Right renal pelvis (tissue), 4 donors: ENCODE data around the gene CHCHD3. TPM values are rescaled to one million over a fixed set of nuclear protein-coding genes. Genes with fewer than 3 reads are reported as not detected.

Experiments
- DNase-seq, 4 donors: peaks; one replicate each; pipeline ENCODE4 v3.0.0-alpha.2; 2013; ENCODE audit warnings: low read depth in 4 of 4, low spot score in 3 of 4, missing footprints in 1 of 4
- polyA plus RNA-seq, 4 donors: library from polyadenylated mRNA; unstranded; fragments of 120-200 nt; gene quantifications; one replicate each; pipeline ENCODE4 v1.2.1, GENCODE V29; 2013; ENCODE audit not compliant: insufficient read length in 4 of 4

CHCHD3 gene
- polyA plus RNA-seq, 4 donors: 80.8 to 93.4 (median 87.9) TPM

GRCh38 chr7:133081119-133081598 lies 731 bp downstream of the CHCHD3 start:
- DNase-seq: no peak

- DNase-seq: no peak
Observed at GRCh38 chr7:133079296-133079695, 2.6 kb downstream of the CHCHD3 start.

DNA sequence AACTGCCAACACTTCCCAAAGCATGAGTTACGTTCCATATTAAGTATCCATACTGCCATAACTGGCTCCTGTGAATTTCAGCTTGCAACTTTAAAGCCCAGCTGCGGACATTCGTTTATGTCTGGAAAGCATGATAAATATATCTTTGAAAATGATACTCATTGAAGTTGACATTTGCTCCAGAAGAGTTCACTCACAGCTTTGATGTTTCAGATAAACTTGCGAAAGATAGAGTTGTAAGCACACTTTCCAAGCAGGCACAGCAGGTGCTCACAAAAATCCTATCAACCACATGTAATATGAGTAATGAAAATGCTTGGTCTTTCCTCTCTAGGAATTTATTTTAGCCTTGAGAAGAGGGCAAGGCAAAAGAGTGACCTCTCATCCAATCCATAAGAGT lies 4.5 kb downstream of the CHCHD3 start:
- DNase-seq: no peak

DNA sequence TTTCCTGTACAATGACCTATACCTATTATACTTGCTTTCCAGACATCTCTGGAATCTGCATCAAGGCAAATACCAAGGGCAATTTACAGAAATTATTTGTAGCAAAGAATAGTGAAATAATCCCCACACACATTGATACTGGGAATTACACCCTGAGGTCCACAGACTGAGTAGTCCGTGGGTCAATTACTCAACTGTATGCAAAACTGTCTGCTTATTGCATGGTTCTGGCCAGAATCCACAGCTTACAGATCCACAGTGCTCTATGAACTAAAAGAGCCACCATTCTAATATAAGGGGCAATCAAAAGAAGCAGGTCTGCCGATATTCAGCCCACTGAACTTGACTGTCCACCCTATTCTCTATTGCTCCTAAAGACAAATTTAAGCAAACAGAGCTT lies 5.7 kb downstream of the CHCHD3 start:
- DNase-seq: no peak

DNA sequence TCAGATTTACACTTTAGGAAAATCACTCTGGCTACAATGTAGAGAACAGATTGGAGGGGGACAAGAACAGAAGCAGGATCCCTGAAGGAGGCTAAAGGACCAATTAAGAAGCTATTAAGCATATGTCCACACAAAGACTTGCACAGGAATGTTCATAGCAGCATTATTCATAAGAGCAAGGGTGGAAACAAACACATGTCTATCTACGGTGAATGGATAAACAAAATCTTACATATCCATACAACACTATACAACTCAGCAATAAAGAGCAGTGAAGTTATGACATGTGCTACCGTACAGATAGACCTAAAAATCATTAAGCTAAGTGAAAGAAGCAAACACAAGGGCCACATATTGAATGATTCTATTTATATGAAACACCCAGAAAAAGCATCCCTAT lies 10.4 kb downstream of the CHCHD3 start:
- no peak for DNase-seq

- DNase-seq: no peak
Observed at GRCh38 chr7:133070562-133070961, 11.3 kb downstream of the CHCHD3 start.

- DNase-seq: no peak
Observed at GRCh38 chr7:133065301-133065700, 16.6 kb downstream of the CHCHD3 start.

GRCh38 chr7:133064082-133064820 lies 17.6 kb downstream of the CHCHD3 start:
- DNase-seq: no peak

GRCh38 chr7:133061792-133062191 lies 20.1 kb downstream of the CHCHD3 start:
- no peak for DNase-seq

- no peak for DNase-seq
Observed at GRCh38 chr7:133061357-133061756, 20.5 kb downstream of the CHCHD3 start.

GRCh38 chr7:133060004-133060403 lies 21.9 kb downstream of the CHCHD3 start:
- DNase-seq: no peak

- DNase-seq: no peak
Observed at GRCh38 chr7:133059263-133059662, 22.6 kb downstream of the CHCHD3 start.

GRCh38 chr7:133056370-133057238 lies 25.3 kb downstream of the CHCHD3 start:
- no peak for DNase-seq

DNA sequence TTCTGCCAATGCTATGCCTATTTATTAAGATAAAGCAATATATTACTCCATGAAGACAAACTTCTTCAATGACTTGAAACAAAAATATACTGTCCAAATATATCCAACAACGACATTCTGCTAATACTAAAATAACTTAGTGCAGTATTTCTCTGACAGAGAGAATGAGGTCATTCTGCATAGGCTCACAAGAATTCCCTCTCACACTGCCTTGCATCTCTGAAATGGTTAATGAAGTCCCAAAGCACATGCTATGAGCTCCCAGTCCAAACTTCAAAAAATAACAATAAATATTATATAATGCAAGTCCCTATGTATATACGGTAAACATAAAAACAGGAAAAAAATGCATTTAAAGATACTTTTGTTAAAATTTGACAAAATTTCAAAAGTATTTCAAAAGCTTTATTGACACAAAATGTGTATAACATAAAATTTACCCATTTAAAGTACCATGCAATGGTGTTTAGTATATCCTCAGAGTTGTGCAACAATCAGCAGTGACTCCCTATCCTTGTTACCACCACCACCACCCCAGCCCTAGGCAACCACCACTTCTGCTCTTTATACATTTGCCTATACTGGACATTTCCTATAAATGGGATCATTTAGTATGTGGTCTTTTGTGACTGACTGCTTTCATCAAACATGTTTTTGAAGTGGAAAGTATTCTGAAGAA lies 27.6 kb downstream of the CHCHD3 start:
- DNase-seq: no peak

- DNase-seq: no peak
Observed at GRCh38 chr7:133053321-133053891, 28.5 kb downstream of the CHCHD3 start.

DNA sequence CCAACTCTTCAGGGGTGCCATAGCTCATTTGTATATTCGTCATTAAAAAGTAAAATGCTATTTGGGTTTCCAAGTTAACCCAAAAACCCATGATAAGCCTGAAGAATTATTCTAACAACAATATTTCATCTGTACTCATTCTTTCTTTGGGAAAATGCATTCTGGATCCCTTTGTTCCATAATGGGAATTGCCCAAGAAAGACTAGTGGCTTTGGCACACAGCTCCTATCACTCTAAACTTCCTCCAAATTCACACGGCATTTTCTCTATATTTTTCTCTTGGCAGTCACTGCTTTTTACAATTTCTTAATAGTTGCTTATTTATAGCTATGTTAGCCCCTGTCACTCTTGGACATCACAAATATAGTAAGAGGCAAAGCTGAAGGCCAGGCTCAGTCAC lies 29.1 kb downstream of the CHCHD3 start:
- DNase-seq: no peak

DNA sequence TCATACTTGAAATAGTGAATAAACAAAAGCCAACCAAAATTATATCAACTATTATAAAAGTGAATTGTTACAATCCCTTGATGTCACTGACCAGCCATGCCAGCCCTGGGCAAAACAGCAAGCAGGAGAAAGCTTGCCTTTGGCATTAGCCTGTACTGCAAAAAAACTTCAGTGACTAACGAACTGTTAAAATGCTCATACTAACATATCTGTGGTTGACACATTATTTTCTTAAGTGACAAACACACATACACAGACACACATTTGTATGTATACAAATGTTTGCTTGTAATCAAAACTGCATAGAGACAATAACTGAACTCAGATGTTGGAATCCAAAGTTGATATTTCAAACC lies 29.5 kb downstream of the CHCHD3 start:
- DNase-seq: no peak

- no peak for DNase-seq
Observed at GRCh38 chr7:133051719-133052400, 30.0 kb downstream of the CHCHD3 start.

- no peak for DNase-seq
Observed at GRCh38 chr7:133051066-133051465, 30.8 kb downstream of the CHCHD3 start.

DNA sequence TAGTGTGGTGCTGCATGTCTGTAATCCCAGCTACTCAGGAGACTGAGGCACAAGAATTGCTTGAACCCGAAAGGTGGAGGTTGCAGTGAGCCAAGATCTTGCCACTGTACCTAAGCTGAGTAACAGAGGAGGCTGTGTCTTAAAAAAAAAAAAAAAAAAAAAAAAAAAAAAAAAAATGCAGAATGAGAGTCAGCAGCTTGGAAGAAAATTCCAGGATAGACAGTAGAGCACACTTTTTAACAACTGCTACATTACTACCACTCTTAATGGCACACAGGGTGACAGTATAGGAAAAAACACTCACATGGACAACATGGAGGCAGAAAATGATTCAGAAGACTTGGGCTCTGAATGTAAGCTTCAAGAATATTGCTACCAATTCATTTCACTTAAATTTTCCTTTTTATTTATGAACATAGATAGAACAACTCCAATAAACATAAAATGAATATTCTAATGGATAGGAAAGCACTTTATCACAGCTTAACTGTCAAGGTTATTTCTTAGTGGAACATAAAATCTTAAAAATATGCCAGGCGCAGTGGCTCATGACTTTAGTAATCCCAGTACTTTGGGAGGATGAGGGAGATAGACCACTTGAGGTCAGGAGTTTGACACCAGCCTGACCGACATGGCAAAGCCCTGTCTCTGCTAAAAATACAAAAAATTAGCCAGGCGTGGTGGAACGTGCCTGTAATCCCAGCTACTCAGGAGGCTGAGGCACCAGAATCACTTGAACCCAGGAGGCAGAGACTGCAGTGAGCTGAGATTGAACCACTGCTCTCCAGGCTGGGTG lies 31.5 kb downstream of the CHCHD3 start:
- no peak for DNase-seq
